Stimulated activated CD8-positive, alpha-beta memory T cell treated with anti-CD3 and anti-CD28 coated beads, Interleukin-7, amount 100 ng/mL, for 48 hours (primary cell): Measurements from ENCODE around the gene PCDHGA7.
"Not testable (repeated sequence)": the region's sequence is repeated elsewhere in the genome, so short reads cannot be mapped to it uniquely, and the experiment has no call there.

ENCODE experiments used
- DNase-seq, 2 donors: peaks; one replicate each; pipeline ENCODE4 v3.0.0-alpha.2; 2020; ENCODE audit warnings: low read depth in 1 of 2; ENCODE audit errors: extremely low read depth in 1 of 2

PCDHGA7 gene

GRCh38 chr5:141422742-141423291, 40.3 kb downstream of the PCDHGA7 start:
- DNase-seq, result no peak

GRCh38 chr5:141427783-141428426, 45.4 kb downstream of the PCDHGA7 start:
- DNase-seq, result no peak

GRCh38 chr5:141430332-141431113, 48.0 kb downstream of the PCDHGA7 start, which contains the start of gene PCDHGA12:
Gene PCDHGA12 (plus strand): TSS chr5:141430507. CDS start chr5:141430760, 253 bp downstream.
- DNase-seq, result no peak

GRCh38 chr5:141431286-141431685, 48.7 kb downstream of the PCDHGA7 start:
- no peak for DNase-seq

- DNase-seq, result not testable (repeated sequence)
Measured at GRCh38 chr5:141432308-141432707, 49.8 kb downstream of the PCDHGA7 start.

GRCh38 chr5:141432726-141433125, 50.2 kb downstream of the PCDHGA7 start:
- DNase-seq, result not testable (repeated sequence)

- no peak for DNase-seq
Measured at GRCh38 chr5:141434006-141434405, 51.5 kb downstream of the PCDHGA7 start.
